Measurements from ENCODE around the gene ERBB4.

Gene ERBB4

GRCh38 chr2:211449819-211450218, 1088.8 kb downstream of the ERBB4 start:
- DNase-seq = no peak

GRCh38 chr2:211447548-211447947, 1091.1 kb downstream of the ERBB4 start:
- peak; percentile 8 to 31 for DNase-seq

GRCh38 chr2:211440107-211440506, 1098.5 kb downstream of the ERBB4 start:
- DNase-seq = no peak

- DNase-seq = no peak
These were observed 1099.6 kb downstream of the ERBB4 start for GRCh38 chr2:211439011-211439410.

GRCh38 chr2:211437396-211437795, 1101.2 kb downstream of the ERBB4 start:
- no peak for DNase-seq

GRCh38 chr2:211436182-211436581, 1102.4 kb downstream of the ERBB4 start:
- DNase-seq = no peak

GRCh38 chr2:211435331-211435730, 1103.3 kb downstream of the ERBB4 start:
- no peak for DNase-seq

GRCh38 chr2:211434773-211435172, 1103.8 kb downstream of the ERBB4 start:
- DNase-seq = no peak

- DNase-seq = no peak
These were observed 1109.2 kb downstream of the ERBB4 start for GRCh38 chr2:211429256-211429920.

- no peak for DNase-seq
These were observed 1112.4 kb downstream of the ERBB4 start for GRCh38 chr2:211426240-211426639.

- no peak for DNase-seq
These were observed 1115.6 kb downstream of the ERBB4 start for GRCh38 chr2:211423018-211423417.

- DNase-seq = no peak
These were observed 1121.1 kb downstream of the ERBB4 start for GRCh38 chr2:211417544-211417943.

- DNase-seq = no peak
These were observed 1122.2 kb downstream of the ERBB4 start for GRCh38 chr2:211416373-211416772.

- no peak for DNase-seq
These were observed 1124.9 kb downstream of the ERBB4 start for GRCh38 chr2:211413746-211414145.

GRCh38 chr2:211408483-211408891, 1130.1 kb downstream of the ERBB4 start:
- DNase-seq = no peak

GRCh38 chr2:211407076-211407475, 1131.5 kb downstream of the ERBB4 start:
- DNase-seq = no peak

GRCh38 chr2:211405036-211405435, 1133.6 kb downstream of the ERBB4 start:
- no peak for DNase-seq

- DNase-seq = no peak
These were observed 1134.5 kb downstream of the ERBB4 start for GRCh38 chr2:211404098-211404497.

GRCh38 chr2:211401328-211401727, 1137.3 kb downstream of the ERBB4 start:
- DNase-seq = no peak

GRCh38 chr2:211397764-211398163, 1140.8 kb downstream of the ERBB4 start:
- no peak for DNase-seq

- no peak for DNase-seq
These were observed 1141.8 kb downstream of the ERBB4 start for GRCh38 chr2:211396815-211397214.

- no peak for DNase-seq
These were observed 1147.4 kb downstream of the ERBB4 start for GRCh38 chr2:211391189-211391567.

GRCh38 chr2:211390536-211391188, 1147.9 kb downstream of the ERBB4 start:
- no peak for DNase-seq

- DNase-seq = no peak
These were observed 1150.9 kb downstream of the ERBB4 start for GRCh38 chr2:211387734-211388133.

GRCh38 chr2:211380041-211380440, 1158.6 kb downstream of the ERBB4 start:
- DNase-seq = no peak
